ENCODE data around the gene UGT1A9. TPM values are rescaled to one million over a fixed set of nuclear protein-coding genes. Genes with fewer than 3 reads are reported as not detected.

Gene UGT1A9
- total and polyA plus RNA-seq, 2 experiments from 2014 or later, result not detected

DNA sequence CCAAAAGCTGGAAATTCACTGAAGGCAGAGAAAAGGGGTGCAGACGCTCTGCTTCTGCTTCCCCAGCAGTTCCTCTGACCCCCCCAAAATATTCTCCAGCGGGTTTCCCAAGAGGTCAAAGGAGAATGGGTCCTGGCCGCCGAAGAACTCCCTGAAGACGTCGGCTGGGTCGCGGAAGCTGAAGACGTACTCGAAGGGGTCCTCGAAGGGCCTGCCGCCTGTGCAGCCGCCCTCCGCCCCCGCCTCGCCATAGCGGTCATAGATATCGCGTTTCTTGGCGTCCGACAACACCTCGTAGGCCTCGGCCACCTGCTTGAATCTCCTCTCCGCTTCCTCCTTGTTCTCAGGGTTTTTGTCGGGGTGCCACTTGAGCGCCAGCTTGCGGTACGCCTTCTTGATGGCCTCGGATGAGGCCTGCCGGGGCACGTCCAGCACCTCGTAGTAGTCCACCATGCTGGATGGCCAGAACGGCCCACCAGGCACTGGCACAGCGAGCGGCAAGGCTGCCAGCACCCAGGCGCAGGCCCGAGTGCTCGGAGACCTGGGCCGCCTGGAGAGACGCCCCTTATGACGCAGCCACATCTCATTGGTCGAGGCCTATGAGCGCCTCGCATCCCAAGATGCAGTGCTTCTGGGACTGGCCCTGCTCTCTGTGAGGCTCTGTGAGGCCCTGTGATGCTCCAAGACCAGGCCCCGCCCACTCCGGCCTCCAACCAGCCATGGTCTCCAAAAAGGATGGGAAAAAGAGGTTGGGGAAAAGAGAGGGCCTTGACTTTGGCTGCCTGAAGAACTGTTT is 72.0 kb downstream of the UGT1A9 start (continued):
- TF ChIP-seq STAT1 (IDR thresholded peaks at IDR 0.05; ENCODE audit: unreplicated experiment), result no peak
- TF ChIP-seq, protein P1, sequence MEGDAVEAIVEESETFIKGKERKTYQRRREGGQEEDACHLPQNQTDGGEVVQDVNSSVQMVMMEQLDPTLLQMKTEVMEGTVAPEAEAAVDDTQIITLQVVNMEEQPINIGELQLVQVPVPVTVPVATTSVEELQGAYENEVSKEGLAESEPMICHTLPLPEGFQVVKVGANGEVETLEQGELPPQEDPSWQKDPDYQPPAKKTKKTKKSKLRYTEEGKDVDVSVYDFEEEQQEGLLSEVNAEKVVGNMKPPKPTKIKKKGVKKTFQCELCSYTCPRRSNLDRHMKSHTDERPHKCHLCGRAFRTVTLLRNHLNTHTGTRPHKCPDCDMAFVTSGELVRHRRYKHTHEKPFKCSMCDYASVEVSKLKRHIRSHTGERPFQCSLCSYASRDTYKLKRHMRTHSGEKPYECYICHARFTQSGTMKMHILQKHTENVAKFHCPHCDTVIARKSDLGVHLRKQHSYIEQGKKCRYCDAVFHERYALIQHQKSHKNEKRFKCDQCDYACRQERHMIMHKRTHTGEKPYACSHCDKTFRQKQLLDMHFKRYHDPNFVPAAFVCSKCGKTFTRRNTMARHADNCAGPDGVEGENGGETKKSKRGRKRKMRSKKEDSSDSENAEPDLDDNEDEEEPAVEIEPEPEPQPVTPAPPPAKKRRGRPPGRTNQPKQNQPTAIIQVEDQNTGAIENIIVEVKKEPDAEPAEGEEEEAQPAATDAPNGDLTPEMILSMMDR (conservative IDR thresholded peaks at IDR 0.05; ENCODE audit: low read depth in 2 of 2), result no peak
- TF ChIP-seq, protein P2, sequence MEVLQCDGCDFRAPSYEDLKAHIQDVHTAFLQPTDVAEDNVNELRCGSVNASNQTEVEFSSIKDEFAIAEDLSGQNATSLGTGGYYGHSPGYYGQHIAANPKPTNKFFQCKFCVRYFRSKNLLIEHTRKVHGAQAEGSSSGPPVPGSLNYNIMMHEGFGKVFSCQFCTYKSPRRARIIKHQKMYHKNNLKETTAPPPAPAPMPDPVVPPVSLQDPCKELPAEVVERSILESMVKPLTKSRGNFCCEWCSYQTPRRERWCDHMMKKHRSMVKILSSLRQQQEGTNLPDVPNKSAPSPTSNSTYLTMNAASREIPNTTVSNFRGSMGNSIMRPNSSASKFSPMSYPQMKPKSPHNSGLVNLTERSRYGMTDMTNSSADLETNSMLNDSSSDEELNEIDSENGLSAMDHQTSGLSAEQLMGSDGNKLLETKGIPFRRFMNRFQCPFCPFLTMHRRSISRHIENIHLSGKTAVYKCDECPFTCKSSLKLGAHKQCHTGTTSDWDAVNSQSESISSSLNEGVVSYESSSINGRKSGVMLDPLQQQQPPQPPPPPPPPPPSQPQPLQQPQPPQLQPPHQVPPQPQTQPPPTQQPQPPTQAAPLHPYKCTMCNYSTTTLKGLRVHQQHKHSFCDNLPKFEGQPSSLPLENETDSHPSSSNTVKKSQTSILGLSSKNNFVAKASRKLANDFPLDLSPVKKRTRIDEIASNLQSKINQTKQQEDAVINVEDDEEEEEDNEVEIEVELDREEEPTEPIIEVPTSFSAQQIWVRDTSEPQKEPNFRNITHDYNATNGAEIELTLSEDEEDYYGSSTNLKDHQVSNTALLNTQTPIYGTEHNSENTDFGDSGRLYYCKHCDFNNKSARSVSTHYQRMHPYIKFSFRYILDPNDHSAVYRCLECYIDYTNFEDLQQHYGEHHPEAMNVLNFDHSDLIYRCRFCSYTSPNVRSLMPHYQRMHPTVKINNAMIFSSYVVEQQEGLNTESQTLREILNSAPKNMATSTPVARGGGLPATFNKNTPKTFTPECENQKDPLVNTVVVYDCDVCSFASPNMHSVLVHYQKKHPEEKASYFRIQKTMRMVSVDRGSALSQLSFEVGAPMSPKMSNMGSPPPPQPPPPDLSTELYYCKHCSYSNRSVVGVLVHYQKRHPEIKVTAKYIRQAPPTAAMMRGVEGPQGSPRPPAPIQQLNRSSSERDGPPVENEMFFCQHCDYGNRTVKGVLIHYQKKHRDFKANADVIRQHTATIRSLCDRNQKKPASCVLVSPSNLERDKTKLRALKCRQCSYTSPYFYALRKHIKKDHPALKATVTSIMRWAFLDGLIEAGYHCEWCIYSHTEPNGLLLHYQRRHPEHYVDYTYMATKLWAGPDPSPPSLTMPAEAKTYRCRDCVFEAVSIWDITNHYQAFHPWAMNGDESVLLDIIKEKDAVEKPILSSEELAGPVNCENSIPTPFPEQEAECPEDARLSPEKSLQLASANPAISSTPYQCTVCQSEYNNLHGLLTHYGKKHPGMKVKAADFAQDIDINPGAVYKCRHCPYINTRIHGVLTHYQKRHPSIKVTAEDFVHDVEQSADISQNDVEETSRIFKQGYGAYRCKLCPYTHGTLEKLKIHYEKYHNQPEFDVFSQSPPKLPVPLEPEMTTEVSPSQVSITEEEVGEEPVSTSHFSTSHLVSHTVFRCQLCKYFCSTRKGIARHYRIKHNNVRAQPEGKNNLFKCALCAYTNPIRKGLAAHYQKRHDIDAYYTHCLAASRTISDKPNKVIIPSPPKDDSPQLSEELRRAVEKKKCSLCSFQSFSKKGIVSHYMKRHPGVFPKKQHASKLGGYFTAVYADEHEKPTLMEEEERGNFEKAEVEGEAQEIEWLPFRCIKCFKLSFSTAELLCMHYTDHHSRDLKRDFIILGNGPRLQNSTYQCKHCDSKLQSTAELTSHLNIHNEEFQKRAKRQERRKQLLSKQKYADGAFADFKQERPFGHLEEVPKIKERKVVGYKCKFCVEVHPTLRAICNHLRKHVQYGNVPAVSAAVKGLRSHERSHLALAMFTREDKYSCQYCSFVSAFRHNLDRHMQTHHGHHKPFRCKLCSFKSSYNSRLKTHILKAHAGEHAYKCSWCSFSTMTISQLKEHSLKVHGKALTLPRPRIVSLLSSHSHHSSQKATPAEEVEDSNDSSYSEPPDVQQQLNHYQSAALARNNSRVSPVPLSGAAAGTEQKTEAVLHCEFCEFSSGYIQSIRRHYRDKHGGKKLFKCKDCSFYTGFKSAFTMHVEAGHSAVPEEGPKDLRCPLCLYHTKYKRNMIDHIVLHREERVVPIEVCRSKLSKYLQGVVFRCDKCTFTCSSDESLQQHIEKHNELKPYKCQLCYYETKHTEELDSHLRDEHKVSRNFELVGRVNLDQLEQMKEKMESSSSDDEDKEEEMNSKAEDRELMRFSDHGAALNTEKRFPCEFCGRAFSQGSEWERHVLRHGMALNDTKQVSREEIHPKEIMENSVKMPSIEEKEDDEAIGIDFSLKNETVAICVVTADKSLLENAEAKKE (CRISPR knock-in tag; IDR thresholded peaks at IDR 0.05), result no peak

DNA sequence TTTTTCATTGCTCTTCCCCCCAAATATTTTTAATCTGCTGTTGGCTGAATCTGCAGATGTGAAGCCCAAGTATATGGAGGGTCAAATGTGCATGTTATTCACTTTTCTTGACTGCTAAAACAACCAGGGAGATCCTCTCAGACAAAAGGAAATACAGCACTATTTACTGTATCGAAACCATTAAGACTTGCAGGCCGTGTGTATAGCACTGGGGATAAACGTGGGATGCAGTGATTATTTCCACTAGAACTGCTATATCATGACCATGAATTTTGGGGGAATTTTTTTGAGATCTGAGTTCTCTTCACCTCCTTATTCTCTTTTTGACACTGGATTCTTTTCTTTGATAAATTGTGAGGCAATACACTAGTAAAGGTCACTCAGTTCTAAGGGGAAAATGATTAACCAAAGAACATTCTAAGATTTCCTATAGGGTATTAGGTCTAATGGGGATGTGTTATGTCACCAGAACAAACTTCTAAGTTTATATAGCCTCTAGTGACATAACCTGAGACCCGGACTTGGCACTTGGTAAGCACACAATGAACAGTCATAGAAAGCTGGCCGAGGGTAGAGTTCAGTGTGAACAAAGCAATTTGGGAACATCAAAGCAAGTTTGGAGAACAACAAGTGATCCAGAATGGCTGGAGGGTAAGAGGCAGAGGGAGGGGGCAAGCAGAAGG is 73.5 kb downstream of the UGT1A9 start:
- no peak for DNase-seq (ENCODE audit: low spot score)
- H3K27ac Mint-ChIP-seq, result no peak overlapping the region
- ATAC-seq, result no peak
- Histone ChIP-seq H3K4me2 (no peak overlapping the region), H3K79me2 (replicated peaks; ENCODE audit: insufficient read depth) (no peaks in the 10 kb centered on the region), H3K27me3 (ENCODE audit: insufficient read depth) (no peaks in the 10 kb centered on the region), H4K20me1 (replicated peaks; ENCODE audit: insufficient read depth) (no peaks in the 10 kb centered on the region), H3K4me3 (no peak overlapping the region), H3K36me3 (ENCODE audit: insufficient read depth) (no peaks in the 10 kb centered on the region), H2AFZ (no peak overlapping the region), H3K9me2 (ENCODE audit: insufficient read depth) (no peaks in the 10 kb centered on the region), H3K4me1 (ENCODE audit: insufficient read depth) (no peaks in the 10 kb centered on the region), H3K27ac (ENCODE audit: low read depth) (no peak overlapping the region), H3F3A (replicated peaks; ENCODE audit: low read depth) (no peaks in the 10 kb centered on the region)
- peaks cover 2% of the 10 kb centered on the region for H3K27me3 Mint-ChIP-seq (ENCODE audit: insufficient read depth, low read depth, poor library complexity)
- H3K36me3 Mint-ChIP-seq (ENCODE audit: low read depth), result peaks cover 9% of the 10 kb centered on the region
- H3K4me1 Mint-ChIP-seq, result no peaks in the 10 kb centered on the region
- H3K9me3 Mint-ChIP-seq, result peaks cover 38% of the 10 kb centered on the region
- H3K4me3 Mint-ChIP-seq, result no peak overlapping the region
- no peak for TF ChIP-seq EZH2phosphoT487 (IDR thresholded peaks at IDR 0.05; ENCODE audit: unreplicated experiment)
- TF ChIP-seq POLR2AphosphoS5 (IDR thresholded peaks at IDR 0.05; ENCODE audit: low read depth), result no peak
- no peak for TF ChIP-seq CREB1 (CRISPR knock-in tag; IDR thresholded peaks at IDR 0.05; ENCODE audit: low read depth)
- TF ChIP-seq, protein P1 (conservative IDR thresholded peaks at IDR 0.05; ENCODE audit: low read depth in 2 of 2), result no peak
- TF ChIP-seq, protein P3, sequence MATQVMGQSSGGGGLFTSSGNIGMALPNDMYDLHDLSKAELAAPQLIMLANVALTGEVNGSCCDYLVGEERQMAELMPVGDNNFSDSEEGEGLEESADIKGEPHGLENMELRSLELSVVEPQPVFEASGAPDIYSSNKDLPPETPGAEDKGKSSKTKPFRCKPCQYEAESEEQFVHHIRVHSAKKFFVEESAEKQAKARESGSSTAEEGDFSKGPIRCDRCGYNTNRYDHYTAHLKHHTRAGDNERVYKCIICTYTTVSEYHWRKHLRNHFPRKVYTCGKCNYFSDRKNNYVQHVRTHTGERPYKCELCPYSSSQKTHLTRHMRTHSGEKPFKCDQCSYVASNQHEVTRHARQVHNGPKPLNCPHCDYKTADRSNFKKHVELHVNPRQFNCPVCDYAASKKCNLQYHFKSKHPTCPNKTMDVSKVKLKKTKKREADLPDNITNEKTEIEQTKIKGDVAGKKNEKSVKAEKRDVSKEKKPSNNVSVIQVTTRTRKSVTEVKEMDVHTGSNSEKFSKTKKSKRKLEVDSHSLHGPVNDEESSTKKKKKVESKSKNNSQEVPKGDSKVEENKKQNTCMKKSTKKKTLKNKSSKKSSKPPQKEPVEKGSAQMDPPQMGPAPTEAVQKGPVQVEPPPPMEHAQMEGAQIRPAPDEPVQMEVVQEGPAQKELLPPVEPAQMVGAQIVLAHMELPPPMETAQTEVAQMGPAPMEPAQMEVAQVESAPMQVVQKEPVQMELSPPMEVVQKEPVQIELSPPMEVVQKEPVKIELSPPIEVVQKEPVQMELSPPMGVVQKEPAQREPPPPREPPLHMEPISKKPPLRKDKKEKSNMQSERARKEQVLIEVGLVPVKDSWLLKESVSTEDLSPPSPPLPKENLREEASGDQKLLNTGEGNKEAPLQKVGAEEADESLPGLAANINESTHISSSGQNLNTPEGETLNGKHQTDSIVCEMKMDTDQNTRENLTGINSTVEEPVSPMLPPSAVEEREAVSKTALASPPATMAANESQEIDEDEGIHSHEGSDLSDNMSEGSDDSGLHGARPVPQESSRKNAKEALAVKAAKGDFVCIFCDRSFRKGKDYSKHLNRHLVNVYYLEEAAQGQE (IDR thresholded peaks at IDR 0.05; ENCODE audit: unreplicated experiment), result no peak
- no peak for TF ChIP-seq JUNB (IDR thresholded peaks at IDR 0.05; ENCODE audit: unreplicated experiment)
- TF ChIP-seq ZNF114 (CRISPR knock-in tag; IDR thresholded peaks at IDR 0.05), result no peak

Measured in GM23338 (cell line).